ENCODE results near the gene MEIG1. TPM values are rescaled to one million over a fixed set of nuclear protein-coding genes. Genes with fewer than 3 reads are reported as not detected.
"Not testable (repeated sequence)": the region's sequence is repeated elsewhere in the genome, so short reads cannot be mapped to it uniquely, and the experiment has no call there.

MEIG1 gene
- total RNA-seq, 1 donor from 2014 or later = not detected

GRCh38 chr10:14971867-14972448 is 12.8 kb downstream of the MEIG1 start:
- Mint-ChIP-seq H3K36me3 (no peaks in the 10 kb centered on the region), H3K27me3 (ENCODE audit: insufficient read depth, low read depth) (peaks cover 4% of the 10 kb centered on the region), H3K4me1 (no peaks in the 10 kb centered on the region), H3K4me3 (no peak overlapping the region), H3K27ac (no peak overlapping the region), H3K9me3 (no peaks in the 10 kb centered on the region)
- no peak overlapping the region for H3K9ac ChIP-seq
- no peak overlapping the region for H3K4me2 ChIP-seq
- no peaks in the 10 kb centered on the region for H3K79me2 ChIP-seq (ENCODE audit: low read depth)
- H3K27ac ChIP-seq = no peak overlapping the region
- TF ChIP-seq EZH2phosphoT487 (IDR thresholded peaks at IDR 0.05) (no peak), CTCF (IDR thresholded peaks at IDR 0.05) (peak; percentile 71)
- H2AFZ ChIP-seq (replicated peaks) = no peak overlapping the region
- no peaks in the 10 kb centered on the region for H3K9me3 ChIP-seq (ENCODE audit: low read depth)
- H3K27me3 ChIP-seq = peaks cover 14% of the 10 kb centered on the region
- no peak overlapping the region for H3K4me3 ChIP-seq
- no peaks in the 10 kb centered on the region for H3K4me1 ChIP-seq
- no peaks in the 10 kb centered on the region for H3F3A ChIP-seq (ENCODE audit: low read depth)
- H4K20me1 ChIP-seq (ENCODE audit: low read depth) = no peaks in the 10 kb centered on the region
- no peaks in the 10 kb centered on the region for H3K36me3 ChIP-seq
- DNase-seq (ENCODE audit: low spot score) = peak; percentile 39

GRCh38 chr10:14974153-14974998 is 15.2 kb downstream of the MEIG1 start:
- not testable (repeated sequence) for H2AFZ ChIP-seq (replicated peaks); H3F3A ChIP-seq (ENCODE audit: low read depth); H3K4me2 ChIP-seq; H3K9me3 Mint-ChIP-seq; H3K4me1 ChIP-seq; H3K36me3 Mint-ChIP-seq; H3K9ac ChIP-seq; H4K20me1 ChIP-seq (ENCODE audit: low read depth); H3K27ac ChIP-seq; DNase-seq (ENCODE audit: low spot score); H3K4me3 Mint-ChIP-seq; H3K36me3 ChIP-seq; H3K27ac Mint-ChIP-seq; H3K9me3 ChIP-seq (ENCODE audit: low read depth); H3K79me2 ChIP-seq (ENCODE audit: low read depth); H3K27me3 Mint-ChIP-seq (ENCODE audit: insufficient read depth, low read depth); H3K4me1 Mint-ChIP-seq; H3K4me3 ChIP-seq
- H3K27me3 ChIP-seq = peaks cover 19% of the 10 kb centered on the region

GRCh38 chr10:14975672-14976273 is 16.6 kb downstream of the MEIG1 start:
- Mint-ChIP-seq H3K4me3 (no peak overlapping the region), H3K36me3 (no peaks in the 10 kb centered on the region), H3K4me1 (no peaks in the 10 kb centered on the region), H3K9me3 (no peaks in the 10 kb centered on the region), H3K27me3 (ENCODE audit: insufficient read depth, low read depth) (peaks cover 2% of the 10 kb centered on the region), H3K27ac (no peak overlapping the region)
- Histone ChIP-seq H3K36me3 (no peaks in the 10 kb centered on the region), H3K79me2 (ENCODE audit: low read depth) (no peaks in the 10 kb centered on the region), H3F3A (ENCODE audit: low read depth) (no peaks in the 10 kb centered on the region), H3K9me3 (ENCODE audit: low read depth) (no peaks in the 10 kb centered on the region), H2AFZ (replicated peaks) (no peak overlapping the region), H3K4me1 (no peaks in the 10 kb centered on the region), H4K20me1 (ENCODE audit: low read depth) (no peaks in the 10 kb centered on the region), H3K9ac (no peak overlapping the region), H3K4me2 (no peak overlapping the region), H3K27ac (no peak overlapping the region), H3K4me3 (no peak overlapping the region), H3K27me3 (peaks cover 19% of the 10 kb centered on the region)
- DNase-seq (ENCODE audit: low spot score) = no peak
- peak; percentile 35 for TF ChIP-seq CTCF (IDR thresholded peaks at IDR 0.05)
- no peak for TF ChIP-seq EZH2phosphoT487 (IDR thresholded peaks at IDR 0.05)

- H3K4me3 Mint-ChIP-seq = no peak overlapping the region
- no peaks in the 10 kb centered on the region for H3K36me3 Mint-ChIP-seq
- H3K27me3 Mint-ChIP-seq (ENCODE audit: insufficient read depth, low read depth) = peaks cover 2% of the 10 kb centered on the region
- Histone ChIP-seq H3K79me2 (ENCODE audit: low read depth) (no peaks in the 10 kb centered on the region), H3K4me1 (no peaks in the 10 kb centered on the region), H4K20me1 (ENCODE audit: low read depth) (no peaks in the 10 kb centered on the region), H3K27ac (no peak overlapping the region), H3K9ac (no peak overlapping the region), H3K36me3 (no peaks in the 10 kb centered on the region), H3F3A (ENCODE audit: low read depth) (no peaks in the 10 kb centered on the region), H3K27me3 (peaks cover 5% of the 10 kb centered on the region), H3K4me2 (no peak overlapping the region), H3K4me3 (no peak overlapping the region), H3K9me3 (ENCODE audit: low read depth) (no peaks in the 10 kb centered on the region), H2AFZ (replicated peaks) (no peak overlapping the region)
- no peaks in the 10 kb centered on the region for H3K9me3 Mint-ChIP-seq
- no peak for DNase-seq (ENCODE audit: low spot score)
- H3K27ac Mint-ChIP-seq = no peak overlapping the region
- H3K4me1 Mint-ChIP-seq = no peaks in the 10 kb centered on the region
- TF ChIP-seq EZH2 (IDR thresholded peaks at IDR 0.05) = no peak
- no peak for TF ChIP-seq EZH2phosphoT487 (IDR thresholded peaks at IDR 0.05)
- no peak for TF ChIP-seq CTCF (IDR thresholded peaks at IDR 0.05)
Measured at GRCh38 chr10:14982744-14983143, 23.6 kb downstream of the MEIG1 start.

GRCh38 chr10:14989552-14989951 is 30.4 kb downstream of the MEIG1 start:
- not testable (repeated sequence) for H3K4me3 ChIP-seq; H2AFZ ChIP-seq (replicated peaks); H3K9me3 Mint-ChIP-seq; H3K4me1 ChIP-seq; H3K4me2 ChIP-seq; H3K9ac ChIP-seq; H4K20me1 ChIP-seq (ENCODE audit: low read depth); DNase-seq (ENCODE audit: low spot score); H3K36me3 ChIP-seq; H3K27me3 Mint-ChIP-seq (ENCODE audit: insufficient read depth, low read depth); H3K4me3 Mint-ChIP-seq; H3F3A ChIP-seq (ENCODE audit: low read depth); H3K27ac Mint-ChIP-seq; H3K79me2 ChIP-seq (ENCODE audit: low read depth); H3K9me3 ChIP-seq (ENCODE audit: low read depth); H3K36me3 Mint-ChIP-seq; H3K27me3 ChIP-seq; H3K27ac ChIP-seq
- H3K4me1 Mint-ChIP-seq = peaks cover 13% of the 10 kb centered on the region
